HUDEP-2 (cell line): ENCODE data around the gene CLCN6.
A peak's percentile ranks its signal among the peaks of the same experiment; 100 is the strongest.

Source experiments
- DNase-seq, 76 experiments: peaks; one replicate each; lab custom pipeline; 2025; ENCODE audit not compliant: unreplicated experiment in 76 of 76; lab: John Stamatoyannopoulos, UW

The CLCN6 gene

GRCh38 chr1:11847667-11848372 is 41.8 kb downstream of the CLCN6 start, which contains the start of gene NPPA:
Gene NPPA (minus strand): TSS chr1:11847783. CDS start chr1:11847684, 99 bp downstream.
- peak in 1 of 76 experiments; percentile 4 for DNase-seq

GRCh38 chr1:11848373-11848700 is 42.3 kb downstream of the CLCN6 start:
- no peak for DNase-seq

GRCh38 chr1:11850156-11850555 is 44.2 kb downstream of the CLCN6 start:
- no peak for DNase-seq

GRCh38 chr1:11851180-11851579 is 45.2 kb downstream of the CLCN6 start:
- DNase-seq = peak in 68 of 76 experiments; percentile 3 to 91 (median 58)

GRCh38 chr1:11854519-11854918 is 48.5 kb downstream of the CLCN6 start:
- no peak for DNase-seq

- no peak for DNase-seq
These were observed 49.4 kb downstream of the CLCN6 start for GRCh38 chr1:11855430-11855829.

- DNase-seq = no peak
These were observed 50.7 kb downstream of the CLCN6 start for GRCh38 chr1:11856698-11857097.

GRCh38 chr1:11857164-11857851 is 51.3 kb downstream of the CLCN6 start:
- DNase-seq = no peak

GRCh38 chr1:11858158-11858557 is 52.2 kb downstream of the CLCN6 start:
- no peak for DNase-seq

- DNase-seq = no peak
These were observed 52.6 kb downstream of the CLCN6 start, which contains the start of gene NPPB for GRCh38 chr1:11858613-11858967. Gene NPPB (minus strand): TSS chr1:11858945. CDS start chr1:11858833, 112 bp downstream.

GRCh38 chr1:11858968-11859871 is 53.2 kb downstream of the CLCN6 start:
- DNase-seq = peak in 59 of 76 experiments; percentile 7 to 76 (median 47)

- no peak for DNase-seq
These were observed 54.1 kb downstream of the CLCN6 start for GRCh38 chr1:11860083-11860482.

GRCh38 chr1:11860587-11860986 is 54.6 kb downstream of the CLCN6 start:
- DNase-seq = no peak

- peak in 3 of 76 experiments; percentile 2 to 16 (median 7) for DNase-seq
These were observed 56.9 kb downstream of the CLCN6 start for GRCh38 chr1:11862890-11863289.

GRCh38 chr1:11868331-11868980 is 62.5 kb downstream of the CLCN6 start:
- no peak for DNase-seq

GRCh38 chr1:11869104-11869503 is 63.1 kb downstream of the CLCN6 start:
- no peak for DNase-seq

- DNase-seq = no peak
These were observed 63.7 kb downstream of the CLCN6 start for GRCh38 chr1:11869650-11870207.

- no peak for DNase-seq
These were observed 66.6 kb downstream of the CLCN6 start for GRCh38 chr1:11872545-11872944.

- no peak for DNase-seq
These were observed 67.6 kb downstream of the CLCN6 start for GRCh38 chr1:11873395-11874257.

GRCh38 chr1:11874258-11874562 is 68.2 kb downstream of the CLCN6 start:
- no peak for DNase-seq
